ENCODE measurements around the gene USE1.

USE1 gene

DNA sequence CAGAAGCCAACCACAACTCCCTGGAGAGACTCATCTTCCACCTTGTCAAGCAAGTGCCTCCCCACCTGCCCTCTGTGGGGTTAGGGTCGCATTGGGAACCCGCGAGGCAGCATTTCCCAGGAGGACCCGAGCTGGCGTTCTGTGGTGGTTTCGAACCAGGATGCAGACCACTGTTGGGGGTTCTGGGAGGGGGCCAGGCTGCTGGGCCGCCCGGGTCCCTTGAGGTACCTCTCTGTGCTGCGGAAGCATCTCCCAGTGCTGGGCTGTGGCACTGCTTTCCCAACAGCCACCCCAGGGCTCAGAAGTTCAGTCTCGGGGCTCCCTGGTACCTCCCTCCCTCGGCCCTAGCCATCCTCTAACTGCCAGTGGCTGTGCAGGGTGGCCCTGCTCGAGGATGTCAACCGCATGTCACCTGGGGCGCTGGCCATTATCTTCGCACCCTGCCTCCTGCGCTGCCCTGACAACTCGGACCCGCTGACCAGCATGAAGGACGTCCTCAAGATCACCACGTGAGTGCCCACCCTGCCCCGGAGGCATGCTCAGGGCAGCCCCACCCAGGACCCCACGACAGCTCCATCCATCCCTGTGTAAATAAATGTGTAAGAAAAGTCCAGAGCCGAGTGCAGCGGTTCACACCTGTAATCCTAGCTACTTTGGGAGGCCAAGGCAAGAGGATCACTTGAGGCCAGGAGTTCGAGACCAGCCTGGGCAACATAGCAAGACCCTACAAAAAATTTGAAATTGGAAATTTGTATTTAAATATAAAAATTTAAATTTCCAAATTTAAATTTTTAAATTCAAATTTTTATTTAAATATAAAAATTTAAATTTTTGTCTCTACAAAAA is 8.2 kb upstream of the USE1 start:
- no peaks in the 10 kb centered on the region for H3K79me2 ChIP-seq (ENCODE audit: insufficient read depth, low read depth)
- no peaks in the 10 kb centered on the region for H3K27me3 ChIP-seq (ENCODE audit: insufficient read depth, low read depth)
- no peaks in the 10 kb centered on the region for H3K4me1 ChIP-seq (ENCODE audit: low read depth, poor library complexity, severe bottlenecking)
- H3K4me2 ChIP-seq: no peak overlapping the region
- H4K20me1 ChIP-seq (ENCODE audit: insufficient read depth): no peaks in the 10 kb centered on the region
- H3K36me3 ChIP-seq (ENCODE audit: insufficient read depth): no peaks in the 10 kb centered on the region
- no peak overlapping the region for H3K4me3 ChIP-seq (IDR thresholded peaks at IDR 0.05; ENCODE audit: insufficient read depth, low read depth, low read length)
- TF ChIP-seq CTCF (conservative IDR thresholded peaks at IDR 0.05; ENCODE audit: low read depth, low read length): no peak
- no peak overlapping the region for H3K9ac ChIP-seq
- no peak overlapping the region for H3K27ac ChIP-seq
- no peak overlapping the region for H2AFZ ChIP-seq (ENCODE audit: low read depth)

DNA sequence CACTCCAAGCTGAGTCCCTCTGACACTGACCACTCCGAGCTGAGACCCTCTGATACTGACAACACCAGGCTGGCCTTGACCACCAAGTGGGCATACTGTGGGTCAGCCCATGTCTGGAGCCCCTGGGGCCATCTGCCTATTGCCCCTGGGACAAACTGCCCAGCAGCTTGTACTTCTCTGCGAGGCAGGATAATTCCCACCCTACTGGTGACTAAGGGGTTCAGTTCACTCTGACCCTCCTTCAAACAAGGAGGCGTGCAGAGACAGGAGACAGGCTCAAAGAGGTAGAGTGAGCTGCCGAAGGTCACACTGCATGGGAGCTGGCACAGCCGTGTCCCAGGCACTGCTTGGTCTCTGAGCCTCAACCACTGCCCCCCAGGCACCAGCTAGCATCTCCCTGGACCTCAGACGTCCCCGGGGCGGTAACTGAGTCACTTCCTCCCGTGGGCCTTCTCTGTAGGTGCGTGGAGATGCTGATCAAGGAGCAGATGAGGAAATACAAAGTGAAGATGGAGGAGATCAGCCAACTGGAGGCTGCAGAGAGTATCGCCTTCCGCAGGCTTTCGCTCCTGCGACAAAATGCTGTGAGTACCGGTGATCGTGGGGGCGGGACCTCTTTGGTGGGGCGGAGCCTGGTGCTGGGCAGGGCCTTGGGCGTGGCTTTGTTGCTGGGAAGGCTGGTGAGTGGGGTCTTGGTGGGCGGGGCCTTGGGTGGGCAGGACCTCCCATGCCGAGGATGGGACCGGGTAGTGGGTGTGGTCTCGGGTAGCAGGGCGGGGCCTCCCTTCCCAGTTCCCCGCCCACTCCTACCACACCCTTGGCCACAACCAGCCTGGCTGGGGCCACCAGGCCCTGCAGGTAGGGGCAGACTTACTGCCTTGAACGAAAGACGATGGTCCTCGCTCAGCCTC is 5.8 kb upstream of the USE1 start:
- Histone ChIP-seq H4K20me1 (ENCODE audit: insufficient read depth) (no peaks in the 10 kb centered on the region), H3K9ac (no peak overlapping the region), H3K36me3 (ENCODE audit: insufficient read depth) (no peaks in the 10 kb centered on the region), H3K27me3 (ENCODE audit: insufficient read depth, low read depth) (no peaks in the 10 kb centered on the region), H2AFZ (ENCODE audit: low read depth) (no peak overlapping the region), H3K27ac (no peak overlapping the region), H3K79me2 (ENCODE audit: insufficient read depth, low read depth) (no peaks in the 10 kb centered on the region), H3K4me2 (no peak overlapping the region), H3K4me1 (ENCODE audit: low read depth, poor library complexity, severe bottlenecking) (peaks cover 2% of the 10 kb centered on the region), H3K4me3 (IDR thresholded peaks at IDR 0.05; ENCODE audit: insufficient read depth, low read depth, low read length) (no peak overlapping the region)
- TF ChIP-seq CTCF (conservative IDR thresholded peaks at IDR 0.05; ENCODE audit: low read depth, low read length): no peak

GRCh38 chr19:17210296-17210695 is 4.9 kb upstream of the USE1 start:
- Histone ChIP-seq H3K4me1 (ENCODE audit: low read depth, poor library complexity, severe bottlenecking) (peaks cover 6% of the 10 kb centered on the region), H3K9ac (no peak overlapping the region), H3K27me3 (ENCODE audit: insufficient read depth, low read depth) (no peaks in the 10 kb centered on the region), H2AFZ (ENCODE audit: low read depth) (no peak overlapping the region), H3K36me3 (ENCODE audit: insufficient read depth) (no peaks in the 10 kb centered on the region), H3K27ac (no peak overlapping the region), H4K20me1 (ENCODE audit: insufficient read depth) (no peaks in the 10 kb centered on the region), H3K4me3 (IDR thresholded peaks at IDR 0.05; ENCODE audit: insufficient read depth, low read depth, low read length) (no peak overlapping the region), H3K4me2 (no peak overlapping the region), H3K79me2 (ENCODE audit: insufficient read depth, low read depth) (no peaks in the 10 kb centered on the region)
- TF ChIP-seq CTCF (conservative IDR thresholded peaks at IDR 0.05; ENCODE audit: low read depth, low read length): no peak

DNA sequence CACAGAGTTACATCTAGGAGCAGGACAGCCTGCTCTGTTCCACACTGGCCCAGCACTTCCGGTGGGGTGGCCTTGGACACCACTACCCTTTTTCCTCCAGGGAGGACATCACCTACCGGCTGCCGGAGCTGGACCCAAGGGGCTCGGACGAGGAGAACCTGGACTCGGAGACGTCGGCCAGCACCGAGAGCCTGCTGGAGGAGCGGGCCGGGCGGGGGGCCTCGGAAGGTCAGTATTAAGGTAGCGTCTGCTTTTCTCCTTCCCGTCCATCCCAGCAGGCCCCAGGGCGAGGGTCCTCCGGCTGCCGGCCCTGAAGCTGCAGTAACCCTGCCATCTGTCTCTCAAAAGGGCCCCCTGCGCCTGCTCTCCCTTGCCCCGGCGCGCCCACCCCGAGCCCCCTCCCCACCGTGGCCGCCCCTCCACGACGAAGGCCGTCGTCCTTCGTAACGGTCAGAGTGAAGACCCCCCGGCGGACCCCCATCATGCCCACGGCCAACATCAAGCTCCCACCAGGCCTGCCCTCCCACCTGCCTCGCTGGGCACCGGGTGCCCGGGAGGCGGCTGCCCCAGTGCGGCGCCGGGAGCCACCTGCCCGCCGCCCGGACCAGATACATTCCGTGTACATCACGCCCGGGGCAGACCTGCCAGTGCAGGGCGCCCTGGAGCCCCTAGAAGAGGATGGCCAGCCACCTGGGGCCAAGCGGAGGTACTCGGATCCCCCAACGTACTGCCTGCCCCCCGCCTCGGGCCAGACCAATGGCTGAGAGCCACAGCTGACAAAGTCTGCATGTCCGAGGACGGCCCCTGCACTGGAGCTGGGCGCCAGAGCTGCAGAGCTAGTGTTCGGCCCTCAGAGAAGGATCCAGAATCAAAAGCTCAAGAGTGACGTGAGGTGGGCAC is 3.4 kb upstream of the USE1 start:
- no peaks in the 10 kb centered on the region for H3K79me2 ChIP-seq (ENCODE audit: insufficient read depth, low read depth)
- H3K4me3 ChIP-seq (IDR thresholded peaks at IDR 0.05; ENCODE audit: insufficient read depth, low read depth, low read length): no peak overlapping the region
- no peaks in the 10 kb centered on the region for H4K20me1 ChIP-seq (ENCODE audit: insufficient read depth)
- peaks cover 15% of the 10 kb centered on the region for H3K4me1 ChIP-seq (ENCODE audit: low read depth, poor library complexity, severe bottlenecking)
- no peak for TF ChIP-seq CTCF (conservative IDR thresholded peaks at IDR 0.05; ENCODE audit: low read depth, low read length)
- no peaks in the 10 kb centered on the region for H3K27me3 ChIP-seq (ENCODE audit: insufficient read depth, low read depth)
- no peak overlapping the region for H3K4me2 ChIP-seq
- H3K27ac ChIP-seq: no peak overlapping the region
- H3K36me3 ChIP-seq (ENCODE audit: insufficient read depth): no peaks in the 10 kb centered on the region
- no peak overlapping the region for H2AFZ ChIP-seq (ENCODE audit: low read depth)
- no peak overlapping the region for H3K9ac ChIP-seq

Measured in KMS-11 (cell line).